HepG2 (cell line): ENCODE results near the gene DNMT1. TPM values are rescaled to one million over a fixed set of nuclear protein-coding genes. Genes with fewer than 3 reads are reported as not detected.

ENCODE experiments used
- ATAC-seq: fragments of 200-7000 bp; cut with Tn5 transposase; 3 replicates; pipeline ENCODE4 v1.9.1; 2020; ENCODE audit warnings: mild to moderate bottlenecking, moderate library complexity
- BruUV-seq: library from RNA; stranded (reverse); fragments of 400-500 nt; replicated peaks from 2 replicates; lab custom pipeline; 2021; lab: Mats Ljungman, UMichigan
- CTCF ChIA-PET: fragments of 300-600 bp; formaldehyde crosslinking; extraction: SDS; loops from one replicate; lab custom pipeline; 2021; ENCODE audit warnings: low total read pairs, inconsistent platforms, low intra/inter-chr PET ratio; lab: Yijun Ruan, JAX
- POLR2A ChIA-PET: fragments of 350-600 bp; sonication (Branson Sonifier 250); formaldehyde crosslinking; loops from one replicate; lab custom pipeline; 2020; ENCODE audit warnings: antibody characterized with exemption, inconsistent platforms; lab: Yijun Ruan, JAX
- DNase-seq: peaks from one replicate; pipeline ENCODE4 v3.0.0-alpha.2; 2015; ENCODE audit warnings: low spot score
- FAIRE-seq: peaks from 3 replicates; lab custom pipeline; 2011; peaks lifted over from hg19 to GRCh38; lab: Jason Lieb, UNC
- H2AFZ ChIP-seq: one replicate; pipeline ENCODE4 v1.6.1; 2011; ENCODE audit warnings: low read length, inconsistent platforms
- H3K27ac ChIP-seq: fragments of 300-600 bp; 3 replicates; pipeline ENCODE4 v1.8.0; 2011; ENCODE audit warnings: mixed run types, mild to moderate bottlenecking, mixed read lengths, low read length, inconsistent platforms; ENCODE audit not compliant: insufficient read depth; ENCODE audit errors: extremely low read length
- H3K27me3 ChIP-seq, 2 experiments: fragments of 200-600 bp in 1 of 2; 2 replicates in 1 of 2; 3 replicates in 1 of 2; pipeline versions ENCODE4 v1.6.0 to v1.8.0; 2011; ENCODE audit warnings: low read length in 2 of 2, mild to moderate bottlenecking in 2 of 2, moderate library complexity in 2 of 2, inconsistent platforms in 1 of 2; ENCODE audit not compliant: insufficient read depth in 2 of 2, control insufficient read depth in 1 of 2
- H3K36me3 ChIP-seq, 2 experiments: fragments of 200-600 bp in 1 of 2; replicated peaks in 1 of 2; 2 replicates in 1 of 2; 3 replicates in 1 of 2; pipeline versions ENCODE4 v1.5.1 to v1.8.0; 2011; ENCODE audit warnings: low read length in 2 of 2, inconsistent platforms in 1 of 2; ENCODE audit not compliant: insufficient read depth in 2 of 2, control insufficient read depth in 1 of 2
- H3K4me1 ChIP-seq: 2 replicates; pipeline ENCODE4 v1.5.1; 2012; ENCODE audit warnings: low read length, inconsistent platforms; ENCODE audit not compliant: insufficient read depth
- H3K4me2 ChIP-seq: 2 replicates; pipeline ENCODE4 v1.6.0; 2011; ENCODE audit warnings: low read depth, low read length, inconsistent platforms
- H3K4me3 ChIP-seq, 3 experiments: fragments of 200-600 bp in 1 of 3; sonication (generic), shearing (Covaris generic) in 1 of 3; replicated peaks in 1 of 3; 2 replicates each; pipeline ENCODE4 v1.5.1; 2011 to 2016; ENCODE audit warnings: low read length in 3 of 3, inconsistent platforms in 2 of 3, low read depth in 2 of 3, mild to moderate bottlenecking in 2 of 3, control low read depth in 1 of 3, mixed read lengths in 1 of 3; ENCODE audit not compliant: insufficient read depth in 1 of 3
- H3K79me2 ChIP-seq: one replicate; pipeline ENCODE4 v1.6.1; 2011; ENCODE audit warnings: low read length, inconsistent platforms; ENCODE audit not compliant: insufficient read depth
- H3K9ac ChIP-seq: 2 replicates; pipeline ENCODE4 v1.6.0; 2011; ENCODE audit warnings: mild to moderate bottlenecking, low read depth, low read length, inconsistent platforms; ENCODE audit not compliant: insufficient read depth
- H3K9me3 ChIP-seq: 2 replicates; pipeline ENCODE4 v1.5.1; 2012; ENCODE audit warnings: mild to moderate bottlenecking, low read length
- H4K20me1 ChIP-seq: 2 replicates; pipeline ENCODE4 v1.6.0; 2011; ENCODE audit warnings: inconsistent platforms, mild to moderate bottlenecking, low read length, moderate library complexity; ENCODE audit not compliant: insufficient read depth
- ARNT ChIP-seq: fragments of 450-650 bp; IDR thresholded peaks from 2 replicates; pipeline ENCODE4 v1.6.1; 2017
- BRD4 ChIP-seq: sonication (generic); formaldehyde crosslinking; IDR thresholded peaks from 2 replicates; pipeline ENCODE4 v1.4.0; 2020; ENCODE audit warnings: missing genetic modification reagents
- CENPBD1 ChIP-seq: sonication (generic); formaldehyde crosslinking; IDR thresholded peaks from 2 replicates; pipeline ENCODE4 v1.8.0; 2022; ENCODE audit warnings: missing genetic modification reagents, low read depth, mild to moderate bottlenecking, borderline replicate concordance
- HNF4A ChIP-seq: sonication (generic); formaldehyde crosslinking; IDR thresholded peaks from 2 replicates; pipeline ENCODE4 v1.4.0; 2020; ENCODE audit warnings: missing genetic modification reagents
- JUN ChIP-seq: sonication (generic); formaldehyde crosslinking; IDR thresholded peaks from 2 replicates; pipeline ENCODE4 v1.4.0; 2020; ENCODE audit warnings: mild to moderate bottlenecking, missing genetic modification reagents
- NFYB ChIP-seq: sonication (generic); formaldehyde crosslinking; IDR thresholded peaks from 2 replicates; pipeline ENCODE4 v1.4.0; 2020; ENCODE audit warnings: missing genetic modification reagents
- RAD21 ChIP-seq: fragments of 450-650 bp; formaldehyde crosslinking; IDR thresholded peaks from 2 replicates; pipeline ENCODE4 v1.5.0; 2020; ENCODE audit warnings: mild to moderate bottlenecking
- SUZ12 ChIP-seq: fragments of 150-350 bp; IDR thresholded peaks from 2 replicates; pipeline ENCODE4 v1.6.1; 2014; ENCODE audit warnings: low read depth, low read length
- U2AF2 ChIP-seq: fragments of 200-400 bp; formaldehyde crosslinking; IDR thresholded peaks from 2 replicates; pipeline ENCODE4 v1.6.1; 2017; ENCODE audit warnings: low read depth, mild to moderate bottlenecking, low read length
- ZBTB46 ChIP-seq: sonication (generic); formaldehyde crosslinking; IDR thresholded peaks from 2 replicates; pipeline ENCODE4 v1.4.0; 2020; ENCODE audit warnings: mild to moderate bottlenecking, missing genetic modification reagents, borderline replicate concordance
- ZBTB8A ChIP-seq: sonication (generic); formaldehyde crosslinking; IDR thresholded peaks from 2 replicates; pipeline ENCODE4 v1.4.0; 2020; ENCODE audit warnings: mild to moderate bottlenecking, low read depth, missing genetic modification reagents, borderline replicate concordance
- ZFP62 ChIP-seq: sonication (generic); formaldehyde crosslinking; IDR thresholded peaks from 2 replicates; pipeline ENCODE4 v1.4.0; 2020; ENCODE audit warnings: missing genetic modification reagents
- ZKSCAN1 ChIP-seq: fragments of 150-350 bp; IDR thresholded peaks from 2 replicates; pipeline ENCODE4 v1.6.1; 2014; ENCODE audit warnings: low read length
- ZMYM4 ChIP-seq: sonication (generic); formaldehyde crosslinking; IDR thresholded peaks from 2 replicates; pipeline ENCODE4 v1.8.1; 2023; ENCODE audit warnings: mild to moderate bottlenecking, missing genetic modification reagents
- ZNF263 ChIP-seq: sonication (generic); formaldehyde crosslinking; IDR thresholded peaks from 2 replicates; pipeline ENCODE4 v1.4.0; 2020; ENCODE audit warnings: missing genetic modification reagents
- ZNF446 ChIP-seq: sonication (generic); formaldehyde crosslinking; IDR thresholded peaks from 2 replicates; pipeline ENCODE4 v1.5.0; 2020; ENCODE audit warnings: mild to moderate bottlenecking, missing genetic modification reagents
- WGBS: methylation state at CpG from one replicate; pipeline ENCODE4 v1.1.6; 2017; ENCODE audit warnings: low lambda C conversion rate; 5-methylcytosine and 5-hydroxymethylcytosine counted together
- in situ Hi-C: cut with HindIII; loops from 2 replicates; pipeline ENCODE4 v1.10.0; 2017; ENCODE audit warnings: low pct_unique_long_range_greater_than_20kb; ENCODE audit not compliant: extremely low pct_ligation_motif_present
- intact Hi-C: fragments of 100-400 bp; cut with micrococcal nuclease; formaldehyde crosslinking; loops from one replicate; pipeline ENCODE4 v1.10.0; 2022; ENCODE audit not compliant: unreplicated experiment
- polyA plus RNA-seq, 8 experiments: library from polyadenylated mRNA; depleted of rRNA in 3 of 8; stranded (reverse) in 7 of 8; unstranded in 1 of 8; fragments of >200 nt; fragmentation: Illumina TruSeq in 4 of 8; extraction: Trizol in 4 of 8; gene quantifications; 2 replicates each; pipeline versions ENCODE4 v1.2.1 to v1.2.3, GENCODE V29; 2011 to 2016; ENCODE audit warnings: low read depth in 4 of 8, missing spikeins in 1 of 8, mixed read lengths in 1 of 8; ENCODE audit not compliant: insufficient read depth in 1 of 8
- total RNA-seq, 5 experiments: library from RNA; depleted of rRNA; stranded (reverse); fragments of >200 nt; fragmentation: Illumina TruSeq; extraction: Trizol; gene quantifications; 2 replicates each; pipeline ENCODE4 v1.2.3, GENCODE V29; 2016; ENCODE audit warnings: low read depth in 1 of 5

The DNMT1 gene
- total and polyA plus RNA-seq, 2 of the 13 experiments (the other 11 are each of a cell fraction or from before 2014, with no cell fraction given) = 31.2 to 91.1 TPM

GRCh38 chr19:10209315-10209714 lies 14.6 kb upstream of the DNMT1 start:
- WGBS = 19% methylated on average over 4 of the region's 4 CpGs
- no peak overlapping the region for H3K9ac ChIP-seq
- H3K9me3 ChIP-seq = no peaks in the 10 kb centered on the region
- ChIA-PET POLR2A (no interaction called here), CTCF (no interaction called here)
- ATAC-seq (no peak), DNase-seq (no peak), FAIRE-seq (no peak)
- no peaks in the 10 kb centered on the region; a peak in 2 of 5 replicates for H3K27me3 ChIP-seq
- no peaks in the 10 kb centered on the region for H4K20me1 ChIP-seq
- intact Hi-C loops (no loop called here), in situ Hi-C loops (no loop called here)
- no peak overlapping the region for H3K4me2 ChIP-seq
- BruUV-seq = no TSS peak
- no peak overlapping the region for H3K4me3 ChIP-seq
- H3K79me2 ChIP-seq = no peaks in the 10 kb centered on the region
- no peak overlapping the region for H2AFZ ChIP-seq
- H3K27ac ChIP-seq = no peak overlapping the region
- peaks cover 26% of the 10 kb centered on the region for H3K4me1 ChIP-seq
- H3K36me3 ChIP-seq = no peaks in the 10 kb centered on the region
- no peak for TF ChIP-seq BRD4 (CRISPR knock-in tag)
- TF ChIP-seq ZFP62 = no peak
- no peak for TF ChIP-seq RAD21 (CRISPR knock-in tag)
- no peak for TF ChIP-seq HNF4A (CRISPR knock-in tag)
- no peak for TF ChIP-seq ZMYM4 (CRISPR knock-in tag)
- no peak for TF ChIP-seq ZKSCAN1
- TF ChIP-seq ZBTB8A = no peak
- no peak for TF ChIP-seq ZNF446 (CRISPR knock-in tag)
- TF ChIP-seq ARNT = no peak
- TF ChIP-seq ZNF263 = no peak
- TF ChIP-seq SUZ12 = no peak
- no peak for TF ChIP-seq CENPBD1 (CRISPR knock-in tag)
- no peak for TF ChIP-seq NFYB (CRISPR knock-in tag)
- no peak for TF ChIP-seq U2AF2
- TF ChIP-seq ZBTB46 (CRISPR knock-in tag) = no peak
- no peak for TF ChIP-seq JUN (CRISPR knock-in tag)
